Left colon (tissue), 2 donors: ENCODE measurements around the gene PMEPA1. TPM values are rescaled to one million over a fixed set of nuclear protein-coding genes. Genes with fewer than 3 reads are reported as not detected.

ENCODE experiments used
- ATAC-seq: fragments of 200-7000 bp; cut with Tn5 transposase; one replicate; pipeline ENCODE4 v1.9.1; 2020; ENCODE audit warnings: mild to moderate bottlenecking, moderate library complexity
- DNase-seq, 2 donors: peaks; one replicate each; pipeline ENCODE4 v3.0.0-alpha.2; 2020
- intact Hi-C, 2 donors: fragments of 100-400 bp; cut with DNase I in 1 of 2; cut with micrococcal nuclease in 1 of 2; formaldehyde crosslinking; loops; one replicate each; pipeline versions ENCODE4 v1.11.2 to v1.14.0; 2022; cut with DNase I, micrococcal nuclease
- total RNA-seq, 2 donors: library from RNA; stranded (reverse); fragmentation: NEBNext Ultra II Directional; extraction: Animal tissue kit (Norgen Biotek cat#: 25700); gene quantifications; one replicate each; pipeline ENCODE4 v1.2.1, GENCODE V29; 2021
- donor health status: DM: no; HTN: no; CAD: no.
- donor health status: DM: yes; HTN: yes; CAD: no.

Gene PMEPA1
- total RNA-seq, 2 donors from 2014 or later = 15.0 to 41.6 TPM

- intact Hi-C loops = no loop called here
- DNase-seq (no peak), ATAC-seq (no peak)
Measured at GRCh38 chr20:57624124-57624523, 85.7 kb downstream of the PMEPA1 start.

GRCh38 chr20:57622579-57623381 is 87.0 kb downstream of the PMEPA1 start:
- peak; percentile 62 for ATAC-seq
- DNase-seq = peak in 1 of 2 donors; percentile 81
- intact Hi-C loops = no loop called here

DNA sequence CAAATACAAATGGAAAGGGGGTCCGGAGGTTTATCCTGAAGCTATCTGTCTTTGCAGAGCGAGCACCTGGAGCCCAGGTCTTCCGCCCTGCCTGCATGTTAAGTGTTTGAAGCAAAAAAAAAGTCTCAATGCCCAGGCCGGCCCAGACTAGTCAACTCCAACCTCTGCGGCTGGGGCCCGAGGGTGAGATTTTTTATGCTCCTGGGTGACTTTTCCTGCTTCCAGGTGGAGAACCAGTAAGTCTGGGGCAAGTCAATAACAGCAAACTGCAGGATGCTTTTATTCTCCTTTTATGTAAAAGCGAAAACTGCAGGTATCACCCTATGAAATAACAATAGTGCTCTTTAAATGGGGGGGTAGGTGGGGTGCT is 87.6 kb downstream of the PMEPA1 start:
- intact Hi-C loops = no loop called here
- no peak for ATAC-seq
- DNase-seq = no peak

- intact Hi-C loops = no loop called here
- DNase-seq = no peak
- ATAC-seq = peak; percentile 32
Measured at GRCh38 chr20:57621421-57622200, 88.2 kb downstream of the PMEPA1 start.

GRCh38 chr20:57620999-57621398 is 88.8 kb downstream of the PMEPA1 start:
- DNase-seq (no peak), ATAC-seq (no peak)
- intact Hi-C loops = no loop called here

GRCh38 chr20:57620274-57620990 is 89.4 kb downstream of the PMEPA1 start, which contains the start of gene ZBP1:
Gene ZBP1 (minus strand): TSS chr20:57620426. CDS start chr20:57620295, 131 bp downstream.
- peak; percentile 75 to 84 for DNase-seq
- intact Hi-C loops = no loop called here
- peak; percentile 61 for ATAC-seq

DNA sequence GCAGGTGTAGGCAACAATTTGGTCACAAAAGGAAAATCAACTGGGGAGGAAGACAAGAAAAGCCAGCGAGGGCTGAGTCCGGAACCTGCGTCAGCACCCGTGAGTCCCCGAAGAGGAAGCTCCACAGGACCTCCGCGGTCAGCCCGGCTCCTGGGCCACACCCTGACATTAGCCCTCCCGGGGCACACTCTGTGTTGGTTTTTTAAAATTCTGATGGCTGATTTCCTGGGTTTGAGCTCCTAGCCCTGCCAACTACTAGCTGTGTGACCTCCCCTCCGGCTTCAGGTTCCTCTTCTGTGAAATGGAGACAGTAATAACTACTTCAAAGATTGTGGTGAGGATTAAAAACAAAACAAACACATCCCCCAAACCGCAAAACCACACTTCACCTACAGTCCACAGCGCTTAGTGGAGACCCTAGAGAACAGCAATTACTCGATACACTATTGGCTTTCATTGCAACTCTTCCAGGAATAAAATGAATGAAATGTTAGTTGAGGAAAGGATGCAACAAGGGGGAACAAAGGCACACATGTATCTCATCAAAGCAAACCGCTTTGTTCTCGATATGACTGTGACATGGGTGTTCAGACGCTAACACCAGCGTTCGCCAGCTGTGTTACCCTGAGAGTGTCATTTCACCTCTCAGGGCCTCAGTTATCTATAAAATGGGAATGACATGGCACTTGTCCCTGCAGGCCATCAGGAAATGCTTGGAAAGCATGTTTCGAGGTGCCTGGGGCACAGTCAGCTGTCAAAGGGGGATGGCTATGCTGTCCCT is 90.6 kb downstream of the PMEPA1 start:
- DNase-seq (peak; percentile 61 to 64), ATAC-seq (no peak)
- intact Hi-C loops = no loop called here

GRCh38 chr20:57618764-57619050 is 91.1 kb downstream of the PMEPA1 start:
- no peak for DNase-seq
- intact Hi-C loops = no loop called here
- no peak for ATAC-seq

GRCh38 chr20:57618091-57618763 is 91.6 kb downstream of the PMEPA1 start:
- peak; percentile 75 to 86 for DNase-seq
- intact Hi-C loops = no loop called here
- ATAC-seq = peak; percentile 86

- intact Hi-C loops = no loop called here
- ATAC-seq (no peak), DNase-seq (no peak)
Measured at GRCh38 chr20:57617079-57617795, 92.6 kb downstream of the PMEPA1 start.

GRCh38 chr20:57616143-57616951 is 93.5 kb downstream of the PMEPA1 start:
- ATAC-seq (no peak), DNase-seq (no peak)
- intact Hi-C loops = no loop called here

GRCh38 chr20:57615445-57615811 is 94.4 kb downstream of the PMEPA1 start:
- intact Hi-C loops = no loop called here
- ATAC-seq (no peak), DNase-seq (no peak)

- ATAC-seq = no peak
- intact Hi-C loops = no loop called here
- DNase-seq = no peak
Measured at GRCh38 chr20:57614490-57615444, 95.0 kb downstream of the PMEPA1 start.

- intact Hi-C loops = no loop called here
- ATAC-seq (no peak), DNase-seq (no peak)
Measured at GRCh38 chr20:57613481-57613921, 96.3 kb downstream of the PMEPA1 start.

DNA sequence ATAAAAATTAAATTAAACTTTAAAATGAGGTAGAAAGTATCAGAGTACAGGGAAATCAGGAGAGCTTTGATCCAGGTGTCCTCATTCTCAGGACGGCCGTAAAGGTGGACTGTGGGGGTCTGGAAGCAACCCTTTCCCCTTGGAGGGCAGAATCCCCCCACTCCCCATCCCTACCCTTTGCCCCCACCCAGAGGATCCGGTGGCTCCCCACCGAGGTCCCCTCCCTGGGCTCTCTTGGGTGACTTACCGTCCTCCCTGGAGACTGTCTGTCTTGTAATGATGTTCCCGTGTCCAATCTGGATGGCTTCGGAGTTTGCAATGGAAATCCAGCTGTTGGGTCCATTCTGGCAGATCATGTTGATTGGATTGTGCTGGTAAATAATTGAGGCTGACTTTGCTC is 96.9 kb downstream of the PMEPA1 start:
- DNase-seq (no peak), ATAC-seq (no peak)
- intact Hi-C loops = no loop called here

- intact Hi-C loops = no loop called here
- no peak for ATAC-seq
- no peak for DNase-seq
Measured at GRCh38 chr20:57612436-57612835, 97.4 kb downstream of the PMEPA1 start.
